Activated T-helper 2 cell treated with anti-CD3 and anti-CD28 coated beads, Interferon-gamma antibody, Interleukin-2, Interleukin-4, amounts not matched to agents 10 μg/mL and 5 μg/mL and 100 μg/mL, durations not matched to agents 14 hours and 24 hours and 36 hours (primary cell): ENCODE data around the gene TMEFF2. TPM values are rescaled to one million over a fixed set of nuclear protein-coding genes. Genes with fewer than 3 reads are reported as not detected.
"Not testable (repeated sequence)": the region's sequence is repeated elsewhere in the genome, so short reads cannot be mapped to it uniquely, and the experiment has no call there.

Experiments used
- DNase-seq: peaks from one replicate; pipeline ENCODE4 v3.0.0; 2021; ENCODE audit warnings: low spot score
- H3K27ac Mint-ChIP-seq: one replicate; pipeline ENCODE4 v1.8.0; 2021; ENCODE audit warnings: mixed read lengths
- H3K27me3 Mint-ChIP-seq: one replicate; pipeline ENCODE4 v1.8.0; 2021; ENCODE audit warnings: low read depth, mixed read lengths
- H3K36me3 Mint-ChIP-seq: one replicate; pipeline ENCODE4 v1.8.0; 2021; ENCODE audit warnings: low read depth, mixed read lengths
- H3K4me1 Mint-ChIP-seq: one replicate; pipeline ENCODE4 v1.8.0; 2021; ENCODE audit warnings: low read depth, mixed read lengths
- H3K4me3 Mint-ChIP-seq: one replicate; pipeline ENCODE4 v1.8.0; 2021; ENCODE audit warnings: low read depth, mild to moderate bottlenecking, moderate library complexity, mixed read lengths
- H3K9me3 Mint-ChIP-seq: one replicate; pipeline ENCODE4 v1.8.0; 2021; ENCODE audit warnings: mixed read lengths
- intact Hi-C: fragments of 100-400 bp; cut with micrococcal nuclease; formaldehyde crosslinking; loops from one replicate; pipeline ENCODE4 v1.15.1; 2023
- total RNA-seq: library from RNA; stranded (reverse); gene quantifications from 2 replicates; pipeline ENCODE4 v1.2.3, GENCODE V29; 2022

TMEFF2 gene
- total RNA-seq, 1 donor from 2014 or later, result not detected

GRCh38 chr2:191936882-191937405 is 257.8 kb downstream of the TMEFF2 start:
- Mint-ChIP-seq H3K27ac (no peak overlapping the region), H3K4me3 (no peak overlapping the region), H3K36me3 (no peaks in the 10 kb centered on the region), H3K4me1 (peaks cover 4% of the 10 kb centered on the region), H3K9me3 (no peaks in the 10 kb centered on the region), H3K27me3 (peaks cover 6% of the 10 kb centered on the region)
- DNase-seq, result no peak
- intact Hi-C loops, result no loop called here

- Mint-ChIP-seq H3K36me3 (no peaks in the 10 kb centered on the region), H3K4me3 (no peak overlapping the region), H3K27me3 (peaks cover 4% of the 10 kb centered on the region), H3K4me1 (peaks cover 4% of the 10 kb centered on the region), H3K9me3 (no peaks in the 10 kb centered on the region), H3K27ac (no peak overlapping the region)
- no peak for DNase-seq
- intact Hi-C loops, result no loop called here
Observed at GRCh38 chr2:191935247-191935646, 259.5 kb downstream of the TMEFF2 start.

GRCh38 chr2:191933307-191934105 is 261.2 kb downstream of the TMEFF2 start:
- H3K4me1 Mint-ChIP-seq, result peaks cover 4% of the 10 kb centered on the region
- no peaks in the 10 kb centered on the region for H3K36me3 Mint-ChIP-seq
- DNase-seq, result no peak
- no peak overlapping the region for H3K4me3 Mint-ChIP-seq
- H3K27me3 Mint-ChIP-seq, result peaks cover 3% of the 10 kb centered on the region
- no peaks in the 10 kb centered on the region for H3K9me3 Mint-ChIP-seq
- no peak overlapping the region for H3K27ac Mint-ChIP-seq
- intact Hi-C loops, result no loop called here

GRCh38 chr2:191932286-191932685 is 262.4 kb downstream of the TMEFF2 start:
- Mint-ChIP-seq H3K36me3 (no peaks in the 10 kb centered on the region), H3K27me3 (peaks cover 3% of the 10 kb centered on the region), H3K27ac (no peak overlapping the region), H3K9me3 (no peaks in the 10 kb centered on the region), H3K4me3 (no peak overlapping the region), H3K4me1 (peaks cover 4% of the 10 kb centered on the region)
- DNase-seq, result no peak
- intact Hi-C loops, result no loop called here

- Mint-ChIP-seq H3K27me3 (no peaks in the 10 kb centered on the region), H3K36me3 (no peaks in the 10 kb centered on the region), H3K27ac (no peak overlapping the region), H3K4me3 (no peak overlapping the region), H3K4me1 (peaks cover 4% of the 10 kb centered on the region), H3K9me3 (no peaks in the 10 kb centered on the region)
- no peak for DNase-seq
- intact Hi-C loops, result no loop called here
Observed at GRCh38 chr2:191931329-191931728, 263.4 kb downstream of the TMEFF2 start.

- intact Hi-C loops, result no loop called here
- H3K36me3 Mint-ChIP-seq, result no peaks in the 10 kb centered on the region
- H3K27ac Mint-ChIP-seq, result no peak overlapping the region
- no peak overlapping the region for H3K4me3 Mint-ChIP-seq
- no peaks in the 10 kb centered on the region for H3K9me3 Mint-ChIP-seq
- no peak for DNase-seq
- H3K27me3 Mint-ChIP-seq, result no peaks in the 10 kb centered on the region
- peaks cover 4% of the 10 kb centered on the region for H3K4me1 Mint-ChIP-seq
Observed at GRCh38 chr2:191930205-191930604, 264.5 kb downstream of the TMEFF2 start.

- DNase-seq, result no peak
- Mint-ChIP-seq H3K4me3 (no peak overlapping the region), H3K9me3 (no peaks in the 10 kb centered on the region), H3K4me1 (peaks cover 4% of the 10 kb centered on the region), H3K27ac (no peak overlapping the region), H3K27me3 (no peaks in the 10 kb centered on the region), H3K36me3 (no peaks in the 10 kb centered on the region)
- intact Hi-C loops, result no loop called here
Observed at GRCh38 chr2:191929288-191929687, 265.4 kb downstream of the TMEFF2 start.

- no peak for DNase-seq
- no peaks in the 10 kb centered on the region for H3K36me3 Mint-ChIP-seq
- no peaks in the 10 kb centered on the region for H3K4me1 Mint-ChIP-seq
- H3K27me3 Mint-ChIP-seq, result no peaks in the 10 kb centered on the region
- H3K4me3 Mint-ChIP-seq, result no peak overlapping the region
- H3K9me3 Mint-ChIP-seq, result no peaks in the 10 kb centered on the region
- intact Hi-C loops, result no loop called here
- no peak overlapping the region for H3K27ac Mint-ChIP-seq
Observed at GRCh38 chr2:191927991-191928390, 266.7 kb downstream of the TMEFF2 start.

- Mint-ChIP-seq H3K4me3 (no peak overlapping the region), H3K4me1 (no peaks in the 10 kb centered on the region), H3K27ac (no peak overlapping the region), H3K27me3 (no peaks in the 10 kb centered on the region), H3K36me3 (no peaks in the 10 kb centered on the region), H3K9me3 (no peaks in the 10 kb centered on the region)
- DNase-seq, result no peak
- intact Hi-C loops, result no loop called here
Observed at GRCh38 chr2:191927319-191927867, 267.3 kb downstream of the TMEFF2 start.

- no peak overlapping the region for H3K4me3 Mint-ChIP-seq
- no peaks in the 10 kb centered on the region for H3K36me3 Mint-ChIP-seq
- no peaks in the 10 kb centered on the region for H3K9me3 Mint-ChIP-seq
- intact Hi-C loops, result no loop called here
- no peak overlapping the region for H3K27ac Mint-ChIP-seq
- no peaks in the 10 kb centered on the region for H3K4me1 Mint-ChIP-seq
- no peak for DNase-seq
- H3K27me3 Mint-ChIP-seq, result no peaks in the 10 kb centered on the region
Observed at GRCh38 chr2:191926671-191927070, 268.1 kb downstream of the TMEFF2 start.

- Mint-ChIP-seq H3K36me3 (no peaks in the 10 kb centered on the region), H3K9me3 (no peaks in the 10 kb centered on the region), H3K4me1 (no peaks in the 10 kb centered on the region), H3K4me3 (no peak overlapping the region), H3K27ac (no peak overlapping the region), H3K27me3 (no peaks in the 10 kb centered on the region)
- no peak for DNase-seq
- intact Hi-C loops, result no loop called here
Observed at GRCh38 chr2:191923652-191923997, 271.1 kb downstream of the TMEFF2 start.

- Mint-ChIP-seq H3K4me1 (no peaks in the 10 kb centered on the region), H3K27ac (no peak overlapping the region), H3K27me3 (no peaks in the 10 kb centered on the region), H3K36me3 (no peaks in the 10 kb centered on the region), H3K4me3 (no peak overlapping the region), H3K9me3 (no peaks in the 10 kb centered on the region)
- intact Hi-C loops, result no loop called here
- no peak for DNase-seq
Observed at GRCh38 chr2:191922736-191923651, 271.7 kb downstream of the TMEFF2 start.

- H3K4me3 Mint-ChIP-seq, H3K27me3 Mint-ChIP-seq, intact Hi-C loops, H3K9me3 Mint-ChIP-seq, H3K36me3 Mint-ChIP-seq, DNase-seq, H3K4me1 Mint-ChIP-seq, H3K27ac Mint-ChIP-seq: not testable (repeated sequence)
Observed at GRCh38 chr2:191921650-191922049, 273.1 kb downstream of the TMEFF2 start.
